T47D (cell line): ENCODE measurements around the gene GOLT1B.
"Not testable (repeated sequence)": the region's sequence is repeated elsewhere in the genome, so short reads cannot be mapped to it uniquely, and the experiment has no call there.

Source experiments
- DNase-seq, 2 experiments: peaks; one replicate each; pipeline versions ENCODE4 v3.0.0 to v3.0.0-alpha.2; 2011 to 2012; ENCODE audit warnings: low read depth in 1 of 2, low spot score in 1 of 2
- JUND ChIP-seq: IDR thresholded peaks from 2 replicates; pipeline ENCODE4 v1.6.1; 2012; ENCODE audit warnings: low read depth
- in situ Hi-C: cut with HindIII; loops from 2 replicates; pipeline ENCODE4 v1.10.0; 2016; ENCODE audit warnings: low sequenced_read_pairs, low pct_unique_long_range_greater_than_20kb

Gene GOLT1B, protein sequence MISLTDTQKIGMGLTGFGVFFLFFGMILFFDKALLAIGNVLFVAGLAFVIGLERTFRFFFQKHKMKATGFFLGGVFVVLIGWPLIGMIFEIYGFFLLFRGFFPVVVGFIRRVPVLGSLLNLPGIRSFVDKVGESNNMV

GRCh38 chr12:21501258-21502163 lies at the start of gene GOLT1B, which contains the start of gene RECQL:
TSS of gene GOLT1B (plus strand) at chr12:21501789. CDS start at chr12:21501924, 135 bp downstream.
TSS of gene RECQL (minus strand) at chr12:21501635. CDS start at chr12:21499570, 2,065 bp downstream.
- TF ChIP-seq JUND, result no peak
- in situ Hi-C loops, result no loop called here

DNA sequence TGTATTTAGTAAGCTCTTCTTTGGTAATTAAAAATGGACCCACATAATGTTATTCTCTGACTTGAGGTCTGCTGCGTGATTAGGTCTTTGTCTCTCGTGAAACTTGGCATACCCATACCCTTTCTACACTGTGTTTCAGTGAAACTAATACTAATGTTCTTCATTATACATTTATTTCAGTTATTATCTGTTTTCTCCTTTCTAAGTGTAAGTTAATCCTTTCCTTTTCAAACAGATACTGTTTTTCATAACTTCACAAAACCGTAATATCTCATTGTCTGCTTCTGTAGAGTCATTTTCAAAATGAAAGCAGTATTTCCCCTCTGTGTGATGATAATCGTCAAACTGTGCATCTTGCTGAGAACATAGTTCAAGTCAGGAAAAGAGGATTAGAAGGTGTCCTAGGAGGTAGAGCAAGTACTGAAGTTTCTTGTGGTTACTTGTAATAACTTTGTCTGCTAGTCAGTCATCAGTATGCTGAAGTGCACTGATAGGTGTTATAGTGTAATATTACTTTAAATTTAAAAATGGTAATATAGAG lies 48.2 kb upstream of the GOLT1B start:
- no peak for DNase-seq
- no peak for TF ChIP-seq JUND

More at GRCh38 chr12:21501258-21502163, at the start of gene GOLT1B, which contains the start of gene RECQL:
- DNase-seq, result peak; percentile 90 to 99

DNA sequence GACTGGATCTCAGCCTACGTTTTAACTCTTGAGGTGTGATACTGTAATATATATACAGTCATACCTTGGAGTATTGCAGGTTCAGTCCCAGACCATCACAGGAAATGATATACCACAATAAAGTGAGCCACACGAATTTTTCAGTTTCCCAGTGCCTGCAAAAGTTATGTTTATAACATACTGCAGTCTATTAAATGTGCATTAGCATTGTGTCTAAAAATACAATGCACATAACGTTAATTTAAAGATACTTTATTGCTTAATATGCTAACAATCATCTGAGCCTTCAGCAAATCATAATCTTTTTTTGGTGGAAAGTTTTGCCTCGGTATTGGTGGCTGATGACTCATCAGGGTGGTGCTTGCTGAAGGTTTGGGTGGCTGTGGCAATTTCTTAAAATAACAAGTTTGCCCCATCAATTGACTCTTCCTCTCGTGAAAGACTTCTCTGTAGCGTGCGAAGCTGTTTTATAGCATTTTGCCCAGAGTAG lies 45.3 kb upstream of the GOLT1B start:
- no peak for TF ChIP-seq JUND
- no peak for DNase-seq
- in situ Hi-C loops, result no loop called here

More for the DNA sequence above, 48.2 kb upstream of the GOLT1B start:
- in situ Hi-C loops, result no loop called here

DNA sequence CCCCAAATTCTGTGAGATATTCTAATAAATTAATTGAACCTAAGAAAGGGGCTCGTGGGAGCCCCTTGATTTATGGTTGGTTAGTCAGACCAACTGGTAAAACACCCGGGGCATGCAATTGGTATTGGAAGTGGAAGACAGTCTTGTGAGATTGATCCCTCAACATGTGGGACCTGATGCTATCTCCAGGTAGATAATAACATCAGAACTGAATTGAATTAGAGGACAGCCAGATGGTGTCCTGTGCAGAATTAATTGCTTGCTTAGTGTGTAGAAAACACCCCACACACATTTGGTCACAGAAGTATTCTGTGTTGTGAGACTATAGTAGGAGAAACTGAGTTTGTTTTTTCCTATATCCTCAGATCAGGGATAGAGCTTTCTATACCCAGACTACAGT lies 42.1 kb upstream of the GOLT1B start:
- no peak for TF ChIP-seq JUND
- no peak for DNase-seq
- in situ Hi-C loops, result no loop called here

DNA sequence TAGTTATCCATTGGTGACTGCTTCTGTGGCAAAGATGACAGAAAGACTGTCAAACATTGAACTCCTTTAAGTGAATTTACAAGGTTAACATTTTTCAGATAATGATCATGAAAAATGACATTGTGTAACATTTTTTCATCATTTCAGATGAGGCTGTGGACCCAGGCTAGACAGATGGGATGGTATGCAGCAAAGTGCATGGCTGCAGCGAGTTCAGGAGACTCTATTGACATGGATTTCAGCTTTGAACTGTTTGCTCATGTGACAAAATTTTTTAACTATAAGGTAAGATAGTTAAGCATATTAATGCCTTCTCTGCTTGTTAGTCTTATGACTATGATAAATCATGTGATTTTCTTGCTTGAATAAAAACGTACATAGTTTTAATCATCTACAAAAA lies 34.3 kb upstream of the GOLT1B start:
- DNase-seq, in situ Hi-C loops: not testable (repeated sequence)

- TF ChIP-seq JUND, result no peak
- in situ Hi-C loops, result no loop called here
- DNase-seq, result no peak
These were observed 30.3 kb upstream of the GOLT1B start for GRCh38 chr12:21471294-21471693.

DNA sequence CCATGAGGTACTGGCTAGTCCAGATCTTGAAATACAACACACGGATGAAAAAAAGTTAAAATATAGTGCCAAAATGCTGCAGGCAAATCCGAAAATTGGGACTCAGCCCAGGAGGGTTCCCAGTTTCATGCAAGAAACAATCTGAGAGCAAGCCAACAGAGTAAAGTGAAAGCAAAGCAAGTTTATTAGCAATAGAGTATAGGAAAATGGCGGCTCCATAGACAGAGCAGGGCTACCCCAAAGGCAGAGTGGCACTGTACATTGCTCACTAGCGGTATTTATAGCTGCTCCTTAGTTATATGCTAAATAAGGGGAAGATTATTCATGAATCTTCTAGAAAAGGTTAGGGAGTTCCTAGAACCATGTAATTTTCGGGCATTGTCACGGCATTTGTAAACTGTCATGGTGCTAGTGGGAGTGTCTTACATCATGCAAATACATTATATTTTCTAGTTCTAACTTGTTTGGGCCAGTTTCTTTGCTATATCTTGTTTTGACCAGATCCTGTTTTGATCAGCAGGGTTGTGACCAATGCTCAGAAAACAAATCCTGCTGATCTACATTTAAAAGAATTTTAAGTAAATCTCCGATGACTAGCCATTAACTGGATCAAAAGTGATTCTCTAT lies 29.3 kb upstream of the GOLT1B start:
- DNase-seq, result no peak
- in situ Hi-C loops, result no loop called here
- no peak for TF ChIP-seq JUND

DNA sequence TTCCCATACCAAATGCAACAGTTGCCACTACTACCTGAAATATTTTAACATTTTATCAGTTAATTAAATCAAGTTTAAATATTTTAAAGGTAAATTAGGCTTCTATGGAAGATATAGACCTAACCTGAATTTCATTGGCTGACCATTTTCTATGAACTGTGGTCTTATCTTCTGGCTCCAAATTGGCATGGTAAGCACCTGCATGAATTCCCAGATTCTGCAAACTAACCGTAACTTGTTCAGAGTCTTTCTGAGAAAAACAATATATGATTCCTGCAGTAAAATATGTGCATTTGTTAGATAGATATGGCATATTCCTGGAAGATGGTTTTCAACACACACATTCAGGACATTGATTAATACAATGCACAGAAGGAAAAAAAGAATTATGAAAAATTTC lies 26.0 kb upstream of the GOLT1B start:
- no peak for DNase-seq
- TF ChIP-seq JUND, result no peak
- in situ Hi-C loops, result no loop called here

GRCh38 chr12:21476949-21477348 lies 24.6 kb upstream of the GOLT1B start:
- no peak for TF ChIP-seq JUND
- no peak for DNase-seq
- in situ Hi-C loops, result no loop called here

GRCh38 chr12:21478756-21479455 lies 22.7 kb upstream of the GOLT1B start:
- no peak for TF ChIP-seq JUND
- DNase-seq, result no peak
- in situ Hi-C loops, result no loop called here

DNA sequence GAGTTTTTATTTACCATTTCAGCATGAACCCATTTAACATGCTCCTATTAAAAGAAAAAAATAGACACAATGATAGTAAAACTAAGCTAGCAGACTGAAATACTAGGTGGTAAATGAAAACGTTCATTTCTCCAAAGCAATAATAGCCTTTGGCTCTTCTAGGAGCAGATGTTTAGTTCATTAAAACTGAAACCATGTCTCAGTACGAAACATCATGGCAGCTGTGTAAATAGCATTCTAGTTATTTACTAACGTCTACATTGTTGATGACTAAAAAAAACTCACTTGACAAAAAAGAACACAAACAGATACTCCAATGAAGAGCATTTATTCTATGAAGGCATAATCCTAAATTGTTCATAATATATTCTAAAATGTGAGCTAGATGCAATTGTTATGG lies 18.1 kb upstream of the GOLT1B start:
- TF ChIP-seq JUND, result no peak
- no peak for DNase-seq
- in situ Hi-C loops, result no loop called here

DNA sequence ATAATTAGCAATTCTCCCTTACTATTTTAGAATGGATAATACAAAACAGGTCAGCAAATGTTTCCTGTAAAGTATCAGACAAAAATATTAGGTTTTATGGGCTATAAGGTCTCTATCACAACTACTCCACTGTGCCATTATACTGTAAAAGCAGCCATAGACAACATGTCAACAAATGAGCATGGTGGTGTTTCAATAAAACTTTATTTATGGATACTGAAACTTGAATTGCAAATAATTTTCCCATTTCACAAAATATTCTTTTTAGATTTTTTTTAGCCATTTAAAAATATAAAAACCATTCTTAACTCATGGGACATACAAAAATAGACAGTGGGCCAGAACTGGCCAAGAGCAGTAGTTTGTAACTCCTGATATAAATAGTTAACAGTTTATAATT lies 15.6 kb upstream of the GOLT1B start:
- in situ Hi-C loops, result no loop called here
- no peak for TF ChIP-seq JUND
- DNase-seq, result no peak
